Left renal pelvis (tissue), 4 donors: ENCODE data around the gene DPH1. TPM values are rescaled to one million over a fixed set of nuclear protein-coding genes. Genes with fewer than 3 reads are reported as not detected.

Experiments used
- DNase-seq, 4 donors: peaks; one replicate each; pipeline ENCODE4 v3.0.0-alpha.2; 2013; ENCODE audit warnings: low read depth in 4 of 4, low spot score in 3 of 4
- polyA plus RNA-seq, 4 donors: library from polyadenylated mRNA; unstranded; fragments of 120-200 nt; gene quantifications; one replicate each; pipeline ENCODE4 v1.2.1, GENCODE V29; 2013; ENCODE audit not compliant: insufficient read length in 4 of 4

DPH1 gene
- polyA plus RNA-seq, 4 donors = 36.5 to 59.1 (median 39.7) TPM

DNA sequence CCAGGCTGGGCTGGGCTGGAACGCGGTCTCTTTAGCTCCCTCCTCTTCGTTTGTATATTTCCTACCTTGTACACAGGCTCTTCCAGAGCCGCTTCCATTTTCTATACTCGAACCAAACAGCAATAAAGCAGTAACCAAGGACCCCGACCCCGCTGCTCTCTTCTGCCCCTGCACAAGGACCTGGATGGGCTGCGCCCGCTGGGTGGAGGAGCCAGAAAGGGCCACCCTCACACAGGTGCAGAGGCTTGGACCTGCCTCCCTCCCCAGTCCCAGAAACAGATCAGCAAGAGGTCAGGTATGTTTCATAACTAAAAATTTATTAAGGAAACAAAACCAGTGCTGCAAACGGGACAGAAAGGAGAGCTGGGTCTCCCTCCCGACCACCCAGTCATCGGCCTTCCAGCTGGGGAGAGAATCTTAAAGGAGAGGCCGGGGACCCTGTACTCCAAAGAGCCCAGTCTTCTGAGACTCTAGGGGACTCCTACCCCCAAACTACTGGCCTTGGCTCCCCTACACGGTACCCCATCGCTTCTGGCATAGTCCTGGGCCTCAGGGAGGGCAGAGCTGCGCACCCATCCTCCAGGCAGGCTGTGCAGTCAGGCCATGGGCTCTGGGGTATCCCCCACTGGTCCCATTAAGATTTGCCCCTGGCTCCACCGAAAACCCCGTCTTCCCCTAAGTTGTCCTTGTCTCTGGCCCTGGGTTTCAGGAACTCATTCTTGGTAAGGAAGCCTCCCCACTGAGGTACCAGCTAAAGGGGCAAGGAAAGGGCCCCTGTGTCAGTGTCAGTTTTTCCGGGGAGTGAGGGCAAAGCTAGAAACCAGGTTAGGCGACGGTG is 29.8 kb downstream of the DPH1 start:
- no peak for DNase-seq

DNA sequence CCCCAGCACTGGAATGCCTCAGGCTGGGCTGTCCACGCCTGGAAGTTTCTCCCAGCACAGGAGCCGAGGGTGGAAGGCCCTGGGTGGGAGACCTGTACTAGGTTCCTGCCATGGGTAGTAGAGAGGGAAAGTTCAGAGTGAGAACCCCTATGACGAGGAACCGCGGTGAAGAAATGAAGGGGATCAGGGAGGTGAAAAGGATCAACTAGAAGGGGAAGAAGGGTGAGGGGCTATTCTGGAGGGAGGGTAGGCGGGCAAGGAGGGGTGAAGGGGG is 30.4 kb downstream of the DPH1 start:
- no peak for DNase-seq

DNA sequence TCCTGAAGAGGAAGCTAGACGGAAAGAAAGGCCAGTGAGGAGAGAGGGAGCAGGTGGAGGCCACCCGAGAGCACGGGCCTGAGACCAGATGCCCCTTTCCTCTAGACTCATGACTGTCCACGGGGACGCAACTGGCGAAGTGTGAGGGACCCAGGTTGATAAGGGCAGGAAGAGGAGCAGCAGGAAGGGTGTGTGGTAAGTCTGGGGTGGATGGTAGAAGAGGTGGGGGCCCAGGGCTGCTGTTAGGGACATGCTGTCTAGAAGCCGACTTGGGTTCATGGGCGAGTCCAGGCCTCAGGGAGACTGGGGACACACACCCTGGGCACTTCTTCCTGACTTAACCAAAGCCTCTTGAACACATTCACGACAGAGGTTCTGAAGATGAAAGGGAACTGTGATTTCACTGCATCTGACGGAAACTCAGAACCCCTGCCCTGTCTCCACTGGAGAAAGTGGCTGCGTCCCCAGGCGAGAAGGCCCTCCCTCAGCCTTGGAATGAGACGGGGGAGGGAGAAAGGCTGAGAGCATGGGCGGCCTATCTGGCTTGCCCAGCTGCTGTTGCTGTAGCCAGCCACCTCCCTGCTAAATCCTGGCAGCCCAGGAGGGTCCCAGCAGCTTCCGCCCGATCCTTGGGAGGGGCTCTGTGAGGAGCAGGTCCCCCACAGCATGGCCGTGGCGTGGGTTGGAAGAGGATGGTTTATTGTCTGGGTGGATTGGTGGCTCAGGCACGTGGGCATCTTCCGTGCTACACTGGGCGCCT is 30.9 kb downstream of the DPH1 start:
- no peak for DNase-seq

DNA sequence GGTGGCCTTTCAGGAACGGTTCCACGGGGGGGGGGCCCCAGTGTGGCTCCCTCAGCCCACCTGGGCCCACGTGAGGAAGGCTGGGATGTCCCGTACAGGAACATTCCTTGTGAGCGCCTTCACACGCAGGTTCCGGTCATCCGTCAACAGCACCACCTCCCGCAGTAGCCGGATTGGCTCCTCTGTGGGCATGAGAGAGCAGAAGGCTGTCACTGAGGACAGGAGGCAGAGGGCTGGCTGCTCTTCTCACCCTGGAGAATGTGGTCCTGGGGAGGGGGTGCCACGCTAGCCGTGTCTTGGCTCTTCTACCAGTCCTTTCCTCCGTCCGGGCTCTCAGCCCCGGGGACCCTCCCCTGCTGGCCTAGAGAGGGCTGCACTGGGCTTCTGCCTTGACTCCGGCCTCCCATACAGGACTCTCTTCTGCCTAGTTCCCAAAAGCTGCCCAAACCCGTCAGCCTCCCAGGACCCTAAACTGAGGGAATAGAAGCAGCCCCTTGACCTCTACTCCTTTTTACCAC is 31.5 kb downstream of the DPH1 start:
- DNase-seq = no peak

DNA sequence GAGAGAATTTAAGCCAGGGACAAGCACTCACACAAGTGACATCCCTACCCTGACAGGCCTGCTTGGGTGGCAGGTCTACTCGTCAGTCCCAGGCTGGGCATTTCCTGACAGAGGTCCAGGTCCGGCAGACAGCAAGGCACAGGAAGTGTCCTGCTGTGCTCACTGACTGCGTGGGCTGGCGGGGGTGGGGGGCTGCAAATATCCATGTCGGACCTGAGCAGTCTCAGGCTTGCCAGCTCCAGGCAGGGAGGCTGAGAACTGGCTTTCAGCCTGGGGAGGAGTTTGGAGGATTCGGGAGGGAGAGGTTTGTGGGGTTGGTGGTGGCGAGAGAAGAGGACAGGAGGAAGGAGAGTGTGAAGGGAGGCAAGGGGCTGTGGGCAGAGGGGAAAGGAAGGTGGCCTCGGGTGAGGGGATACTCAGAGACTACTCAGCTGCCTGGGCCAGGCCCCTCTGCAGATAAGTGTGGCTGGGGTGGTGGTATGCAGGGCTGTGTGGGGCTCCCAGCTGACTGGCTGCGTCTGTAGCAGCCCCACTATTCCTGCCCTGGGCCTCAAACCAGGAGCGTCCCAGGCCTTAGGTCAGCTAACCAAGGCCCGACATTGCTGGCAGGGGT is 32.7 kb downstream of the DPH1 start:
- no peak for DNase-seq

DNA sequence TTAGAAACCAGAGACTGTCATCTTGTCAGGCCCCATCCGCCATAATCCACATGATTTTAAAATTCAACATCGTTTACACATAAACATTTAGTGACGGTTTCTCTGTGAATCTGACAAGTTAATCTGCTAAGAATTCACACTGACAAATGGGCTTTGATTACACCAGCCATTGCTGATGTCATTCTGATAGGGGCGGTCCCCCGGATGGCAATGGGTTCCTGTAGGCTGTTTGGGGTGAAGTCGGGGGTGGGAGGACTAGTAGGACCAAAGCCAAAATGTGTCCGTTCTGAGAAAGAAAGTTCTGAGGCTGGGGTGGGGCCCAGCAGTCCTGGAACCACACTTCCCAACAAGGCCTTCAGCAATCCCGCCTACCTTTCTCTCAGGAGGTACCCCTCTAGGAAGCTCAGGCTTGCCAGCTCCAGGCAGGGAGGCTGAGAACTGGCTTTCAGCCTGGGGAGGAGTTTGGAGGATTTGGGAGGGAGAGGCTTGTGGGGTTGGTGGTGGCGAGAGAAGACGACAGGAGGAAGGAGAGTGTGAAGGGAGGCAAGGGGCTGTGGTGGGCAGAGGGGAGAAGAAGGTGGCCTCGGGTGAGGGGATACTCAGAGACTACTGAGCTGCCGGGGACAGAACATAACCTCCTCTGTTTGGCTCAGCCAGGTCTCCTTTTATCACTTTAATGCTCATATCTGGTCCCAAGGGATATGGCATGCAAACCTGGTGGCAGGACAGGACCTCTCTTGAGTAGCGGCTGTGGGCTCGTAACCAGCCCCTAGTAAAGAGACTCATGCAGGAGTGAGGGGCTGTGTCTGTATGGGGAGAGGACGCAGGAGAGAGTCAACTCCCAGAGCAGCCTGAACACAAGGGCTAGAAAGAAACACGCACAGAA is 33.6 kb downstream of the DPH1 start:
- DNase-seq = no peak

DNA sequence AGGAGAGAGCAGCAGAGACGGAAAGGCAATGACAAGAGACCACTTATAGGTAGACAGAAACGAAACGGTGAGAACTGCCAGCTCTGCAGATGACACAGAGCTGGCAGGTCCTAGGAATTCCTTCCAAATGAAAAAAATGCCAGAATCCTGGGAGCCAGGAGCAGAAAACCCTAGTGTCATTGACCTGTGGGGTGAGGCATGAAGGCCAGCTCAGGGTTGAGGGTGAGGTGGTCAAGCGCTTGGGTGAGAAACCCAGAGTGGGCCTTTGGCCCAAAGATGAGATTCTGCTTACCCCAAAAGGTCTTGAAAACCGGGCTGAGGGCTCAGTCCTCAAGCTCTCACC is 34.2 kb downstream of the DPH1 start:
- no peak for DNase-seq

DNA sequence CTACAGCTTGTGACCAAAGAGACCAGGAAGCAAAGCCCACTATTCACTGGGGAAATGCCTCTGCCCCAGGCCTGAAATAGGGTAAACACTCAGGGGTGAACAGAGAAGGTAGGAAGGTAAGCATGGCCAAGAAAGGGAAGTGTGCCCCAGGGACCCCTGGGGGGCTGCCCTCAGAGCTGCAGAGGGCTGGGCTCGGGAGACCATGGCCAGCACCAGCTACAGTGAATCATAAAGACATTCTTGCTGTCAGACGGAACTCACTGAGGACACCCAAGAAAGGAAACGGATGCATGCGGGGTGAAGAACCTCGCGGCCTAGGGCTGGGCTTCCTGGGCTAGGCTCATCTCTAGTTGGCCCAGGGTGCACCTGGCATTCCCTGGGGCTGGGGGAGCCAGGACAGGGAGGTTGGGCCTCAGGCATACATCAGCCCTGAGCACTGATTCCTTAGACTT is 34.6 kb downstream of the DPH1 start:
- DNase-seq = no peak

DNA sequence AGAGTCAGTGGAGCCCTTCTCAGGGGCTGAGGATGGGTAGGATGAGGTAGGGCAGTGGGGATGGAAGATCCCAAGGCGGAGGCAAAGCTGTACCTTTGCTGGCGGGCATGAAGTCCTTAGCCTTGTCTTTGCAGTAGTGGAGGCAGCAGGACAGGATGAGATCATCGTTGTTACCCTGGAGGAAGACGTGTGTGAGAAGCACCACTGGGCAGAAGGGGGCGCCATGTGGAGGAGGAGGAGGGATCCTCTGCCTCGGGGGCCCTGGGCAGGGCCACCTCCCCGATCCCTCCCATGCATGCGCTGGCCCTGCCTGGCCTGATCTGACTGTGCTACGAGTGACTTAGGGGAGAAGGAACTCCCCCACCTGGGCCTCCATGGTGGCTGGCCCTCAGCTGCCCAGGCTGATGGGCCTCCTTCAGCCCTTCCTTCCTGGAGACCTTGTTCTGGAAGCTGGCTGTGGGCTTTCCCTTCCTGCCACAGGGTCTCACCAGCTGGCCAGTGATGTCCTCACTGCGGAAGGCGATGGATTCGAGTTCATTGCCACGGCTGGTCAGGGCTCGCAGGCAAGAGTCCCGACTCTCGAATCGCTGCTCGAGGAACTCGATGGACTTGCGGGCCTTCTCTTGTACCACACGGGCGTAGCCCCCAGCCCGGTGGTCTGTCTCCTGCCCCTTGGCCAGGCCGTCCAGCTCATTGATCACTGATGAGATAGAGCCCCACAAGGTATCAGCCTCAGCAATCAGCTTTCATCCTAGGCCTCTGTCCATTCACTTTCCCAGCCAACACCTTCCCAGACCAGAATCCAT is 35.2 kb downstream of the DPH1 start:
- DNase-seq = no peak

DNA sequence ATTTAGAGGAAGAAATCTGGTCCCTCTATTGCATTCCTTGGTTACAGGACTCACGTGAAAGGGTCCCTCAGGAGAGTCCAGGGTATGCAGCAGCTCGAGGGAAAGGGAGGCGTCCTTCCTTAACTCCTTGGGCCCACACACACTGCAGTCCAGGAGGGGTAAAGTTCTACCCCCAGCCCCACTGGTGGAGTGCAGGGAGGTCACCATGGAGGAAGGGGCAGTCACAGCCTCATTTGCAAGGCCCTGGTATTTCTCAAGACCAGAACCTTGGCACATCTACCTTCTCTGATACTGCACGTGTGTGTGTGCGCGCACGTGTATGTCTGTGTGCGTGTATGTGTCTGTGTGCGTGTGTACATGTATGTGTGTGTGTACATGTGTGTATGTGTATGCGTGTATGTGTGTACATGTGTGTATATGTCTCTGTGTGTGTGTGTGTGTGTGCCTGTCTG is 36.0 kb downstream of the DPH1 start:
- DNase-seq = no peak

DNA sequence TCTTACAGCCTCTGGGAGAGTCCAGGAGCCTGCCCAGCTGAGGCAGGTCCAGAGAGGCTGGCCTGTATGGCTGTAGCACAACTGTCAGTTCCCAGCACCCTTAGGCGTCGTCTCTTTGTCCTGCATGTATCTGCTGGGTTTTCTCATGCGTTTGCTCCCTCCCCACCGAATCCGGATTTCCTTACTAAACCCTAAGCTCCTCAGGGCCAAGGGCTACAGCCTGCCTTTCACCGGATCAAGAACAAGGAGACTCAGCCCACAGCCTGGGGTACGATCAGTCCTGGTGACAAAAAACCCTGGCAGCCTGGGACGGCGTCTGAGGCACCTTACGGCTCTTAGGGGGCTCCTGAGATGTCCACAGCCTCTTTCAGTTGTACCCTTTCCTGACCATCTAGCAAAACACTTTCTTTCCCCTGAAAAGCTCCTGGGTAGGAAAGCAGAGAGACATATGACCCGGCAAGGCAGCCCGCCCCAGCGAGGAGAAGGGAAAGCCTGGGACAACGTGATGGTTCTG is 37.2 kb downstream of the DPH1 start:
- no peak for DNase-seq

DNA sequence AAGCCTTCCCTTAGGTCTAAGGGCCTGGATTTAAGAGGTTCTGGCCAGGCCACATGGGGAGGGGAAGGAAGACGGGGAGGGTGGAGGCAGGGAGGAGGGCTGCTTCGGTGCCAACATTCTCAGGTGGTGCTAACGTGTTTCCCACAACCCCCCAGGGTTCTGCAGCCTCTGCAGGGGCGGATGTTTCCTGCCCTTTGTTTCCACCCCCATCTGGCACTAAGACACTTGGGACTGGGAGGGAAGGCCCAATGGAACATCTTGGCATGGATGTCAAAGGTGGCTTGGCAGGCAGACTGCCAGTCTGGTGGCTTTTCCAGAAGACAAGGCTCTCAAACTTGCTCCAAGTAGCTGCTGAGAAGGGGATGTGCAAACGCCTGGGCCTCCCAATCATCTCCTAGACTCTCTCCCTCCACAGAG is 37.7 kb downstream of the DPH1 start:
- no peak for DNase-seq

DNA sequence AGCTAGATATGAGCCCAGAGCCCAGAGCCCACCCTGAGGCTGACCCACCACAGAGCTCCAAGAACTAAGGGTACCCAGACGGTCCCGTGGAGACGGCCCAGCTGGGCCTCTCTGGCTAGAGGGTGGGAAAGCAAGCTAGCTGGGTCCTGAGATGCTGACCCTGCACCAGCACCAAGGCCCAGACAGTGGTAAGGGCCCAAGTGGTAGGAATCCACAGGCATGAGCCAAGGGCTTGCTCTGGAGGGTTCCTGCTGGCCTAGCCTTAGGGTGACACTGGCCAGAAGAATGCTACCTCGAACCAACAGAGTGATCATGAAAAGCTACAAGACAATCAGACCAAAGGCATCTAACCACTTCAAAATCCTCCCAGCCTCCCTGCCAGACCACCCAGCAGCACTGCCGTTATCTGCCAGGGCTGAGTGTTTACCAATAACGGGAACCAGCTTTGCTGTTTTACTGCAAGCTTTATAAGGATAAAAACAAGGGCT is 38.1 kb downstream of the DPH1 start:
- DNase-seq = no peak

DNA sequence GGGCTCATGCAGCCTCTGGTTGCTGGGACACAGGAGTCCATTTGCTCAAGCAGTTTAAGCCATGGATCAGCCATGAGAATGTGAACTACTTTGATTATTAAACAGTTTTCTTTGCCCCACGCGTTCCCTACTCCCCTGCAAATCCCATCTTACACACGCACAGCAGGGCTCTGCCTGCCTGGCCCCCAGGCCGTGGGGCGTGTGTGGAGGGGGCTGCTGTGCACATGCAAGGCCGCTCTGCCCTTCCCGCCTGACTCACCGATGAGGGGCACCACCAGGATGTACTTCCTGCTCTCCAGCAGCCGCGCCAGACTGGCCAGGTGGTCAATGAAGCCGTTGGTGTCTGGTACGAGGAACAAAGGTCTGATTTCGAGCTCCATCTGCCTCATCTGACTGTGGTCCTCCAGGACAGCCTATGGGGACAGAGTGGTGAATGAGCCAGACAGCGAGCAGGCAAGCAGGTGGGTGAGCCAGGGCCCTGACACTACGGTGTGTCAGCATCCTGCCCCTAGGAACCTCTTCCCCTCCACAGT is 38.6 kb downstream of the DPH1 start:
- no peak for DNase-seq

DNA sequence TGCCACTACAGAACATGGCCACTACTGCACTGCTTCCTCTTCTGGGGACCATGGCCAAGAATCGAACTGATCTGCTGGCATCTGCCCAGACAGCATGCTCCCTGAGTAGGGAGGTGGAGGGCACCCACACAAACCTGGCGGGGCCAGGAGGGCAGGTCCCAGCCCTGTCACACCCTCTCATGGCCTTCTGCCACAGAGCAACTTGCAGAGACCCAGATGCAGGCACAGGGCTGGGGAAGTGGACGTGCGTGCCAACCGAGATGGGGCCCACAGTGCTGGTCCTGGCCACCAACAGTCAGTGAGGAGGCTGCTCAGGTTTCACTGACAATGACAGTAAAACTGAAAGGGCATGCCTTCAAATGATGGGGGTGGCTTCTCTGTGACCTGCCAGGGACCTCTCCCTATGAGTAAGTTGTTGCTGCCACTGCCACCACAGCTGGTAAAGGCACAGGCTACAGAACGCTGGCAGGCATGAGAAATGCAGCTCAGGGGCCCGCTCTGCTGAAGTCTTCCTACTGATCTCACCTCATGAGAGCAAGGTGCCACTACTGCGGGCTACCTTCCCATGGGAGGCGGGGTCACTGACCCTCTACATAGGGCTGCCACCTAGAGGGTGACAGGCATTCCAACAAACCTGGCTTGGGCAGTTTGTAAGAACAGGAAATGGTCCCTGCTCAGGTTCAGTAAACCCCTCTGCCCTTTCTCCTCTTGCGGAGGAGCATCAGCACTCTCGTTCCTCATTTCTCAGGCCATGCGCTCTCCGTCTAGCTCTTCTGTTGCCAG is 40.5 kb downstream of the DPH1 start:
- no peak for DNase-seq

DNA sequence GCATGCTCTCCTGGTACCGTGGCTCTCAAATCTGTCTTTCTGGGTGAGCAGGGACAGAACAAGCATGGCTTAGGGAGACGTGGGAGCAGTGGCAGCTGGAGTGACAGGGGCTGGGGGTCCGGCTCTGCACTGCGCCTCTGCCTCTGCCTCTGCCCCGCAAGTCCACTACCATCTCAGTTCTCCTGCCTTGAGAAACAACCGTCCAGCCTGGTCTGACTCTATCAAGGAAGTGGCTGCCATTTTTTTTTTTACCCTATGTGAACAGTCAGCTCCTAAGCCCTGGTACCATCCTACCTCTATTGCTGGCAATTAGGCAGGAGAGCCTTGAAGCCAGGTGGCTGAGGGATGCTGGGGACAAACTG is 41.1 kb downstream of the DPH1 start:
- no peak for DNase-seq

DNA sequence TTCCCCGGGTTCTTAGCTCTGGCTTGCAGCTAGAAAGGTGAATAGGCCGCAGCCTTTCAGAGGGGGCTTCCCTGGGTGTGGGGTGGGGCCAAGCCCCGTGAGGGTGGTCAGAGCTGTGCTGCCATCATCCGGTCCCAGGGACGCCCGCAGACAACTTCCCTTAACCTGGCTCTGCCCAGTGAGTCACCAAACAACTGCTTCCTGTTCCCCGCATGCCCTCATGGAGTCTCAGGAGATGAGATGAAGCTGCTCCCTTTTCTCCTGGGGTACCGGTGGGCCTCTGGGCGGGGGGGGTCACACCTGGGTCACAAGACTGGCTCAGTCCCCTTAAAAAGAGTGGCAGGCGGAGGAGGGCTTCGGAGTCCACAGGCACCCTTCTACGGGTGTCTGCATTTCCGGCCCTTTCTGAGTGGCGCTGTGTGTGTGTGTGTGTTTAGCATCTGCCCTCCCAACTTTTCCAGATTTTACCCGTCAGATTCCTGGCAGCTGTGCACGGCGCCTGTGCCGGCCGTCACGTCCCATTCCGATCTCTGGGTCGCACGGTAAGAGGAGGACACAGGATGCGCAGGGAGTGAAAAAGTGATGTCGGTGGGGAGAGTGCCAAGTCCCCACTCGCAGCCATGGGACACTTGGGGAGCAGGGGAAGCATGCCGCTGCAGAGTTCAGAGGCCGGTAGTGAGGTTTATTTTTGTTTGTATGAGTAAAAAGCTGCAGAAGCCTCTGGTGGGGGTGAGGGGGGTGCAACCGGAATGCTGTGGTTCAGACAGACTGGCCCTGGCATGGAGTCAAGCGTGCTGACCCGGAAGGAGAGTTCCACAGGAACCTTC is 41.7 kb downstream of the DPH1 start:
- DNase-seq = no peak

DNA sequence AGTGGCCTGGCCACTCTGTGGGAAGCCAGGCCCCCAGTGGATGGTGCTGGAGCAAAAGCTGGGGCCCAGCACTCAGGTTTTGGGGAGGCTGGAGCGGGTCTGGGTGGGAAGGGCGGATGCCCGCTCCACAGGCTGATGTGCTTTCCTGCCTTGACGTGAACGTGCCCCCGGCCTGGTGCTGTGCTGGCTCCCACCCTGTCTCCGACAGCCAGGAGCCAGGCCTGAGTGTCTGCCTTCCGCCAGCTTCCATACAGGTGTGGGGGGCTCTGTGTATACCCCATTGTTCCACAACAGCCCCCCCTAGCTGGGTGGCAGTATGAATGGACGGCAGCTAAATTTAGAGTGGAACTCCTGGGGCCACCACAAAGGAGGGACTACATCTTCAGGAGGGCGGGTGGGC is 45.0 kb downstream of the DPH1 start:
- DNase-seq = no peak
